ENCODE results near the gene JPT2.

DNA sequence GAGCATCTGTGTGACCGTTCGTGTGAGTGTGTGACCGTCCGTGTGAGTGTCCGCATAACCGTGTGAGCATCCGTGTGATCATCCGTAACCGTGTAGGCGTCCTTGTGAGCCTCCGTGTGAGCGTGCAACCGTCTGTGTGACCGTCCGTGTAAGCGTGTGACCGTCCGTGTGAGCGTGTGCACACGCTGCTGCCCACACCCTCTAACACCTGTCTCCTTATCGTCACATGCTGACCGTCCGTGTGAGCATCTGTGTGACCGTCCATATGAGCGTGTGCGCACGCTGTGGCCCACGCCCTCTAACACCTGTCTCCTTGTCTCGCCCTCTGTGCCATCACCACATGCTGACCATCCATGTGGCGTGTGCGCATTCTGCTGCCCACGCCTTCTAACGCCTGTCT, 62.2 kb downstream of the JPT2 start:
- TF ChIP-seq, protein P1, sequence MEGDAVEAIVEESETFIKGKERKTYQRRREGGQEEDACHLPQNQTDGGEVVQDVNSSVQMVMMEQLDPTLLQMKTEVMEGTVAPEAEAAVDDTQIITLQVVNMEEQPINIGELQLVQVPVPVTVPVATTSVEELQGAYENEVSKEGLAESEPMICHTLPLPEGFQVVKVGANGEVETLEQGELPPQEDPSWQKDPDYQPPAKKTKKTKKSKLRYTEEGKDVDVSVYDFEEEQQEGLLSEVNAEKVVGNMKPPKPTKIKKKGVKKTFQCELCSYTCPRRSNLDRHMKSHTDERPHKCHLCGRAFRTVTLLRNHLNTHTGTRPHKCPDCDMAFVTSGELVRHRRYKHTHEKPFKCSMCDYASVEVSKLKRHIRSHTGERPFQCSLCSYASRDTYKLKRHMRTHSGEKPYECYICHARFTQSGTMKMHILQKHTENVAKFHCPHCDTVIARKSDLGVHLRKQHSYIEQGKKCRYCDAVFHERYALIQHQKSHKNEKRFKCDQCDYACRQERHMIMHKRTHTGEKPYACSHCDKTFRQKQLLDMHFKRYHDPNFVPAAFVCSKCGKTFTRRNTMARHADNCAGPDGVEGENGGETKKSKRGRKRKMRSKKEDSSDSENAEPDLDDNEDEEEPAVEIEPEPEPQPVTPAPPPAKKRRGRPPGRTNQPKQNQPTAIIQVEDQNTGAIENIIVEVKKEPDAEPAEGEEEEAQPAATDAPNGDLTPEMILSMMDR (IDR thresholded peaks at IDR 0.05) = no peak
- TF ChIP-seq EP300 (IDR thresholded peaks at IDR 0.05) (no peak), POLR2A (IDR thresholded peaks at IDR 0.05) (no peak), POLR2AphosphoS5 (IDR thresholded peaks at IDR 0.05) (no peak)

Measured in suprapubic skin (tissue), 4 donors.